ENCODE results near the gene HES4.

The HES4 gene

DNA sequence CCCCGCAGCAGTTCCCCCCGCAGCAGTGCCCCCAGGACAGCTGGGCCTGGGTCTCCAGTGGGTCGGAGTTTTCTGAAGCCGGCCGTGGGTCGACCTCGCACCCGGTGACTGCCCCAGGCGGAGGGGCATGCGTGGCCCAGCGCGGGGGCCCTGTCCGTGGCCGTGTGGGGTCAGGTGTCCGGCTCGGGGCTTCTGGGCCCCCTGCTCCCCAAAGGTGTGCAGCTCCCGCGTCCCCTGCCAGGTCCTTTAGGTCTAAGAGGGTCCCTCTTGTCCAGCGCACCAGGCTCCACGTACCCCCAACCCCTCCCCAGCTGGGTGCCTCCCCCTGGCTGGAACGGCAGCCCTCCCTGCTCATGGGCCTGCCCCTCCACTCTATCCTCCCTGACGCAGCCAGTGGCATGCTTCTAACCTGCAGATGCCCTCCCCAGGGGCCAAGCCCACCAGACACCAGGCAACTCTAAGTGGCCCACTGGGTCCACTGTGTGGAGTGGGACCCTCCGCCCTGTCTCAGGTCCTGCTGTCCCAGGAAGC, 5.9 kb upstream of the HES4 start:
- ChIA-PET POLR2A (ENCODE audit: low non-redundant PET) (interaction anchor here (1.0 kb wide), 1 partner anchor 69 kb away, joined by 8 read pairs; the partner anchor contains the start of gene RNF223), CTCF (interaction anchor here (1.1 to 1.9 kb wide), 2 partner anchors 22 to 58 kb away, joined by 3 to 7 read pairs; no protein-coding TSS in a partner anchor)
- DNase-seq (ENCODE audit: low spot score), result no peak
- TF ChIP-seq, protein P1, sequence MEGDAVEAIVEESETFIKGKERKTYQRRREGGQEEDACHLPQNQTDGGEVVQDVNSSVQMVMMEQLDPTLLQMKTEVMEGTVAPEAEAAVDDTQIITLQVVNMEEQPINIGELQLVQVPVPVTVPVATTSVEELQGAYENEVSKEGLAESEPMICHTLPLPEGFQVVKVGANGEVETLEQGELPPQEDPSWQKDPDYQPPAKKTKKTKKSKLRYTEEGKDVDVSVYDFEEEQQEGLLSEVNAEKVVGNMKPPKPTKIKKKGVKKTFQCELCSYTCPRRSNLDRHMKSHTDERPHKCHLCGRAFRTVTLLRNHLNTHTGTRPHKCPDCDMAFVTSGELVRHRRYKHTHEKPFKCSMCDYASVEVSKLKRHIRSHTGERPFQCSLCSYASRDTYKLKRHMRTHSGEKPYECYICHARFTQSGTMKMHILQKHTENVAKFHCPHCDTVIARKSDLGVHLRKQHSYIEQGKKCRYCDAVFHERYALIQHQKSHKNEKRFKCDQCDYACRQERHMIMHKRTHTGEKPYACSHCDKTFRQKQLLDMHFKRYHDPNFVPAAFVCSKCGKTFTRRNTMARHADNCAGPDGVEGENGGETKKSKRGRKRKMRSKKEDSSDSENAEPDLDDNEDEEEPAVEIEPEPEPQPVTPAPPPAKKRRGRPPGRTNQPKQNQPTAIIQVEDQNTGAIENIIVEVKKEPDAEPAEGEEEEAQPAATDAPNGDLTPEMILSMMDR (conservative IDR thresholded peaks at IDR 0.05; ENCODE audit: low read depth), result no peak
- H3K27ac ChIP-seq, result peak overlapping the region; percentile 93

DNA sequence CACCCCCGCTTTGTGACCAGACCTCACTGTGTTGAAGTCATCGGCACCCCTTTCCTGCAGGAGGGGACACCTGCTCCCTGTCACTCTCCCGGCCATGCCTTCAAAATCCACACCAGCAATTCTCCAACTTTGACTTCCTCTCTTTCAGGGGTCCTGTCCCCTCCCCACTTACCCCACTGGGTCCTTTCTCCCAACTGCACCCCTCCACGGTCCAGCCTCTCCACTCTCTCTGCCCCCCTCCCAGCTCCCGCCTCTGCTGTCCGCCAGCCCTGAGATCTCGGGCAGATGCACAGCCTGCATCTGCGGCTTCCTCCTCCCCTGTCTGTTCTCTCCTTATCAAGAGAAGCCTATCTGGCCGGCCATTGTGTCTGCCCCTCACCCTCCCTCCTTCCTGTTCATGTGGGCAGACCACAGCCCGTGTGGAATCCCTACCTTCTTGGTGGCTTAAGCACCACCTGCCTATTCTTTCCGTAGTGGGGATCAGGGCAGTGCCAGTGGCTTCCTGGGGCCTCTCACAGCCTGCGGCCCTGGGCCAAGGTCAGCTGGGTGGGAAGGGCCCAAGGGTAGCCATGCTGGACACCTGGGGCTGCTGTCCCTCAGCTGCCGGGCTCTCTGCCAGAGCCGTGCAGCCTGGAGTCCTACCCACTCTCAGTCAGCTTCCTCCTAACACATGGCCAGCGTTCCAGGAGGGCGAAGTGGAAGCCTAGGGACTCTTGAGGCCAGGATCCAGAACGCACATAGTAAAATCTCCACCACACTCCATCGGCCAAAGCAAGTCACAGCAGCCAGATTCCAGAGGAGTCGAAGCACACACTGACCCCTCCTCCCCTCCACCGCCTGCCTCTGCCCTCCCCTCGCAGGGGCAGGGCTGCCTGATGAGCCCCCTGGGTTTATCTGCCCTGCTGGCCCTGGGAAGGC, 5.1 kb upstream of the HES4 start:
- ChIA-PET CTCF (interaction anchor here (1.1 kb wide), 1 partner anchor 21 kb away, joined by 3 read pairs; no protein-coding TSS in a partner anchor), POLR2A (ENCODE audit: low non-redundant PET) (interaction anchor here (1.0 kb wide), 1 partner anchor 69 kb away, joined by 8 read pairs; the partner anchor contains the start of gene RNF223)
- TF ChIP-seq, protein P1 (conservative IDR thresholded peaks at IDR 0.05; ENCODE audit: low read depth), result no peak
- peak overlapping the region; percentile 93 for H3K27ac ChIP-seq
- no peak for DNase-seq (ENCODE audit: low spot score)

DNA sequence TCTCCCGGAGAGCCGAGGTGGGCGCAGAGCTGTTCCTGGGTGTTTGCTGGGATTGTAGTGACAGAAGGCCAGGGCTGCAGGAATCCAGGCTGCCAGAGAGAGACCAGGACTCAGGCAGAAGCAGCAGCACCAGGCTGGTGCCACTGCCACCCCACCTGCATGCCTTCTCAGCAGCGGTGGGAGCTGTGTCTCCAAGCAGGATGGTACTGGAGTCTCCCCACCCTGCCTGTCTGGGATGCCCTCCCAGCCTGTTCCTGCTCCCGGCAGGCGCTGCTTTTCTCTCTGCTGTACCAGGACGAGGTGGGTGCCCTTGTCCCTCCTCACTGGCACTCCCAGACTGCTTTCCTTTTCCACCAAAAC, 4.5 kb upstream of the HES4 start:
- peak overlapping the region; percentile 93 for H3K27ac ChIP-seq
- POLR2A ChIA-PET (ENCODE audit: low non-redundant PET), result no interaction called here
- no peak for DNase-seq (ENCODE audit: low spot score)
- CTCF ChIA-PET, result no interaction called here
- TF ChIP-seq, protein P1 (conservative IDR thresholded peaks at IDR 0.05; ENCODE audit: low read depth), result no peak

DNA sequence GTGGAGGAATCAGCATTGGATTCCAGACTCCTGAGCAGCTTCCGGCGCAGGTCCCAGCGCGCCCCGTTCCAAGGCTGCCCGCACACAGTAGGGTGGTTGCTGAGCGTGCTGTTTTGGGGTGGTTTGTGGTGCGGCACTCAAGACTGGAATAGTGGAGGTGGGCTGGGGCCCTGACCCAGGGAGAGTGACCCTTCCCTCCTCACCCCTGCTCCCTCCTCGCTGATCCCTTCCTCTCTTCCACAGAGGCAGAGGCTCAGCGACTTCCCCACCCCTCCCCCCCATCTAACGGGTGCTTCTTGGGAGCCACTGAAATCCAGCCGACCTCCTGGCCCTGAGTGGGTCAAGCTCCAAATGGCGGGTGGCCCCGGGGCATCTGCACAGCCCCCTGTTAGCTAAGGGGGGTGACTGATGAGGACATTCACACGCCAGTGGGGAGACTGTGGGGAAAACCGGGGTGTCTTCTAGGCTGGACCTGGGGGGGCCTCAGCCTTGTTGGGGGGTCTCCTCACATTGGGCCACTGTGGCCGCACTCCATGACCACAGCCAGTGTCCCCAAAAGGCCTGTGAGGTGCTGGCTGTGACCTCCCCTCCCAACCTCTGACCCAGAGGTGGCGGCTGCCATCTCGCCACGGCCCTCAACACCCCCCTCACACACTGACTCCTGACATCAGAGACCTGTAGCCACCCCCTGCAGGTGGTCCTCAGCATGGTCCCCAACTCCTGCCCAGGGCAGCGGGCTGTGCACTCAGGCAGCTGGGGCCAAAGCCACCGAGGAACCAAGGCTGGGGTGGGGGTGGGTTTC, 3.9 kb upstream of the HES4 start:
- TF ChIP-seq, protein P1 (conservative IDR thresholded peaks at IDR 0.05; ENCODE audit: low read depth), result no peak
- no peak for DNase-seq (ENCODE audit: low spot score)
- POLR2A ChIA-PET (ENCODE audit: low non-redundant PET), result no interaction called here
- CTCF ChIA-PET, result interaction anchor here (1.1 kb wide), 1 partner anchor 55 kb away, joined by 5 read pairs; no protein-coding TSS in a partner anchor
- peak overlapping the region; percentile 93 for H3K27ac ChIP-seq

DNA sequence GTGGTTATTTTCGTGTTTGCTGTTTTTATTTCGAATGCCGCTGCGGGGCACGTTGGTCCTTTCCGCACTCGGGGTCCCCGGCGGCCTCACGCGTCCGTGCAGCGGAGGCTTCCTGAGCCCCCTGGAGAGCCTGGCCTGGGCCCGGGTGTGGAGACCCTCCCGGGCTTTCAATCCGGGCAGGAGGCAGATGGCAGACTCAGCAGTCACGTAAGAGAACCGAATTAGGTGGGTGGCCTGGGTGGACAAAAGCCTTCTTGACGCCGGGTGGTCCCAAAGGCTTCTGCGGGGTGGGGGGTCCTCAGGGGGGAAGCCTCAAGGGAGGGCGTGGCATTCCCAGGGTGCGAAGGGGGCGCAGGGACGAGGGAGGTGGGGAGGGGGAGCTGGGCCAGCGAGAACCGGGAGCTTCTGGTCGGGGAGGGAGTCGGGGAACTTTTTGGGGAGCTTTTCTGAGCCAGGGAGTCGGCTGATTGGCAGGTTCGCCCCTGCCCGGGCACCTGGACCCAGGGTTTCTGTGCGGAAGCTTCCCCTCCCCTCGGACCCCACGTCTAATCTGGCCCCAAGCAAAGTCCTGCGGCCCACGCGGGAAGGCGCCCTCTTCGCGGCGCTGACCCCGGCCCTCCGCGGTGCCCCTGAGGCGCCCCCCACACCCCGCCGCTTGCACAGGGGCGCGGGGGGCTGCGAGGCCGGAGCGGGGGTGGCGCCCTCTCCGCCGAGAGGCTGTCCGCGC, 1.3 kb upstream of the HES4 start:
- TF ChIP-seq, protein P1 (conservative IDR thresholded peaks at IDR 0.05; ENCODE audit: low read depth), result no peak
- POLR2A ChIA-PET (ENCODE audit: low non-redundant PET), result interaction anchor here (0.8 kb wide), 1 partner anchor 21 kb away, joined by 4 read pairs; no protein-coding TSS in a partner anchor
- H3K27ac ChIP-seq, result peak overlapping the region; percentile 93
- DNase-seq (ENCODE audit: low spot score), result no peak
- CTCF ChIA-PET, result interaction anchor here (0.6 to 2.6 kb wide), 10 partner anchors 13 to 193 kb away, joined by 3 to 26 read pairs (median 8); partner anchors contain the start of gene ISG15
